ENCODE measurements around the gene IL32. TPM values are rescaled to one million over a fixed set of nuclear protein-coding genes. Genes with fewer than 3 reads are reported as not detected.
A peak's percentile ranks its signal among the peaks of the same experiment; 100 is the strongest.

Gene IL32
- total RNA-seq, 1 experiment from 2014 or later, result 4.7 TPM

GRCh38 chr16:3038256-3038655 is 27.2 kb upstream of the IL32 start (continued):
- TF ChIP-seq AFF4 (CRISPR knock-in tag; IDR thresholded peaks at IDR 0.05; ENCODE audit: borderline replicate concordance), result no peak
- TF ChIP-seq ZNF416 (CRISPR knock-in tag; IDR thresholded peaks at IDR 0.05), result no peak
- no peak for TF ChIP-seq ATF6 (CRISPR knock-in tag; IDR thresholded peaks at IDR 0.05)
- peak; percentile 80; the same call in 1 of the 2 replicates for TF ChIP-seq ATF3 (CRISPR knock-in tag; conservative IDR thresholded peaks at IDR 0.05)
- TF ChIP-seq MLX (CRISPR knock-in tag; IDR thresholded peaks at IDR 0.05), result no peak
- TF ChIP-seq ZBTB43 (CRISPR knock-in tag; IDR thresholded peaks at IDR 0.05), result no peak
- no peak for TF ChIP-seq SP1 (CRISPR knock-in tag; conservative IDR thresholded peaks at IDR 0.05)
- TF ChIP-seq HMGXB4 (CRISPR knock-in tag; IDR thresholded peaks at IDR 0.05), result 0 out of 2 replicates have a peak, but pooled peaks have one; percentile 6
- no peak for TF ChIP-seq ETV6 (CRISPR knock-in tag; IDR thresholded peaks at IDR 0.05)
- TF ChIP-seq ZNF396 (CRISPR knock-in tag; IDR thresholded peaks at IDR 0.05; ENCODE audit: borderline replicate concordance), result no peak
- TF ChIP-seq GRHL2 (CRISPR knock-in tag; IDR thresholded peaks at IDR 0.05; ENCODE audit: insufficient replicate concordance, severe bottlenecking), result no peak
- no peak for TF ChIP-seq FOXJ3 (CRISPR knock-in tag; IDR thresholded peaks at IDR 0.05; ENCODE audit: borderline replicate concordance)
- TF ChIP-seq ZNF425 (CRISPR knock-in tag; conservative IDR thresholded peaks at IDR 0.05), result no peak

GRCh38 chr16:3038896-3039295 is 26.5 kb upstream of the IL32 start:
- DNase-seq (ENCODE audit: low spot score) (no peak), ATAC-seq (no peak)
- no peak for TF ChIP-seq TCF7 (CRISPR knock-in tag; IDR thresholded peaks at IDR 0.05; ENCODE audit: low read depth)
- Mint-ChIP-seq H3K36me3 (no peaks in the 10 kb centered on the region), H3K4me1 (peaks cover 23% of the 10 kb centered on the region), H3K27ac (no peak overlapping the region), H3K9me3 (no peaks in the 10 kb centered on the region), H3K4me3 (no peak overlapping the region), H3K27me3 (ENCODE audit: low read depth) (peaks cover 3% of the 10 kb centered on the region; the same call in 1 of the 2 replicates)
- ChIA-PET CTCF (interaction anchor here (0.6 to 11.1 kb wide), 10 partner anchors 8 to 123 kb away, joined by 3 to 152 read pairs (median 4); partner anchors contain the start of gene TNFRSF12A), POLR2A (interaction anchor here (0.7 to 1.6 kb wide), 5 partner anchors 9 to 64 kb away, joined by 4 to 6 read pairs (median 4); no protein-coding TSS in a partner anchor)

All from WTC11 (cell line).